ENCODE results near the gene CERK. TPM values are rescaled to one million over a fixed set of nuclear protein-coding genes. Genes with fewer than 3 reads are reported as not detected.

Gene CERK
- total RNA-seq, 3 donors from 2014 or later, result 23.3 to 37.3 (median 26.5) TPM

DNA sequence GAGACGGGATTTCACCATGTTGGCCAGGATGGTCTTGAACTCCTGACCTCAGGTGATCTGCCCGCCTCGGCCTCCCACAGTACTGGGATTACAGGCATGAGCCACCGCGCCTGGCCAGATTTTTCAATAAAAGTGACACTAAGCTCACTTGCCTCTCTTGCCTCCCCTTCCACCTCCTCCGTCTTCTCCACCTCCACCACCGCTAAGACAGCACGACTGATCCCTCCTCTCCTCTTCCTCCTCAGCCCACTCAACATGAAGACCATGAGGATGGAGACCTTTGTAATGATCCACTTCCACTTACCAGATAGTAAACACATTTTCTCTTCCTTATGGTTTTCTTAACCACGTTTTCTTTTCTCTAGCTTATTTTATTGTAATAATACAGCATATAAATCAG, 14.2 kb downstream of the CERK start:
- no peaks in the 10 kb centered on the region for H3K36me3 ChIP-seq
- intact Hi-C loops (cut with DNase I; ENCODE audit: low total_unique reads), result no loop called here
- no peak overlapping the region for H3K27ac ChIP-seq
- H3K27me3 ChIP-seq, result no peaks in the 10 kb centered on the region
- H3K4me1 ChIP-seq, result no peaks in the 10 kb centered on the region
- TF ChIP-seq POLR2AphosphoS5 (IDR thresholded peaks at IDR 0.05), result no peak
- no peak for TF ChIP-seq POLR2A (IDR thresholded peaks at IDR 0.05)
- TF ChIP-seq, protein P1, sequence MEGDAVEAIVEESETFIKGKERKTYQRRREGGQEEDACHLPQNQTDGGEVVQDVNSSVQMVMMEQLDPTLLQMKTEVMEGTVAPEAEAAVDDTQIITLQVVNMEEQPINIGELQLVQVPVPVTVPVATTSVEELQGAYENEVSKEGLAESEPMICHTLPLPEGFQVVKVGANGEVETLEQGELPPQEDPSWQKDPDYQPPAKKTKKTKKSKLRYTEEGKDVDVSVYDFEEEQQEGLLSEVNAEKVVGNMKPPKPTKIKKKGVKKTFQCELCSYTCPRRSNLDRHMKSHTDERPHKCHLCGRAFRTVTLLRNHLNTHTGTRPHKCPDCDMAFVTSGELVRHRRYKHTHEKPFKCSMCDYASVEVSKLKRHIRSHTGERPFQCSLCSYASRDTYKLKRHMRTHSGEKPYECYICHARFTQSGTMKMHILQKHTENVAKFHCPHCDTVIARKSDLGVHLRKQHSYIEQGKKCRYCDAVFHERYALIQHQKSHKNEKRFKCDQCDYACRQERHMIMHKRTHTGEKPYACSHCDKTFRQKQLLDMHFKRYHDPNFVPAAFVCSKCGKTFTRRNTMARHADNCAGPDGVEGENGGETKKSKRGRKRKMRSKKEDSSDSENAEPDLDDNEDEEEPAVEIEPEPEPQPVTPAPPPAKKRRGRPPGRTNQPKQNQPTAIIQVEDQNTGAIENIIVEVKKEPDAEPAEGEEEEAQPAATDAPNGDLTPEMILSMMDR (IDR thresholded peaks at IDR 0.05), result no peak
- no peak for DNase-seq (ENCODE audit: low spot score in 2 of 2)
- no peaks in the 10 kb centered on the region for H3K9me3 ChIP-seq
- H3K4me3 ChIP-seq, result no peak overlapping the region

DNA sequence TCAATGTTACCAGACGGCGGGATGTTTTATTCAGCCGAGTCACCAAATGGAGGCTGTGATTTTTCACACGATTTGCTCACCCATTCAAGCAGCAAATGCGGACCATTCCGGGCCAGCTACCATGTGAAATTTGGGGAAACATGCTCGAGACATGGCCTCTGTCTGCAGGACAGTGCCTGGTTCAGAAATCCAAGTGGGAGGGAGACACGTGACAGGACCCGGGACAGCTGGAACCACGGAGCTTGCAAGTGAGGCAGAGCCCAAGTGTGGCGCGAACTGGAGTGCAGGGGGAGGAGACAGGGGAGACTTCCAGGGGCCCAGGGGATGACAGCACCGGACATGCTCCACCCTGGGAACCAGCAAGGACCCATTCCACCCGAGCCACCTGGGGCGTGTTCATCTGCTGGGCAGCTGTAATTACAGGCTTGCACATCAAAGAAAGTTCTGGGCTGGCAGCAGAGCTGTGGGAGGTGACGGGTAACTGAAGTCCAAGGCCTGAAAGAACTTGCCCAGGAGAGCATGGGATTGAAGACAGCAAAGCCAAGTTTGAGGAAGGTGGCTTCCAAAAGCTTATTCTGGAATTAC, 16.5 kb downstream of the CERK start:
- intact Hi-C loops (cut with DNase I; ENCODE audit: low total_unique reads), result no loop called here
- no peak for TF ChIP-seq POLR2AphosphoS5 (IDR thresholded peaks at IDR 0.05)
- TF ChIP-seq, protein P1 (IDR thresholded peaks at IDR 0.05), result no peak
- Histone ChIP-seq H3K36me3 (no peaks in the 10 kb centered on the region), H3K27ac (no peak overlapping the region), H3K27me3 (no peaks in the 10 kb centered on the region), H3K9me3 (no peaks in the 10 kb centered on the region), H3K4me3 (no peak overlapping the region), H3K4me1 (no peaks in the 10 kb centered on the region)
- DNase-seq (ENCODE audit: low spot score in 2 of 2), result peak in 1 of 2 donors; percentile 59

GRCh38 chr22:46719921-46720320, 18.1 kb downstream of the CERK start:
- H3K9me3 ChIP-seq, result no peaks in the 10 kb centered on the region
- H3K4me1 ChIP-seq, result no peaks in the 10 kb centered on the region
- intact Hi-C loops (cut with DNase I; ENCODE audit: low total_unique reads), result no loop called here
- H3K4me3 ChIP-seq, result no peak overlapping the region
- H3K27me3 ChIP-seq, result no peaks in the 10 kb centered on the region
- no peak for TF ChIP-seq POLR2A (IDR thresholded peaks at IDR 0.05)
- TF ChIP-seq, protein P1 (IDR thresholded peaks at IDR 0.05), result no peak
- DNase-seq (ENCODE audit: low spot score in 2 of 2), result no peak
- H3K36me3 ChIP-seq, result no peaks in the 10 kb centered on the region
- H3K27ac ChIP-seq, result no peak overlapping the region

- Histone ChIP-seq H3K9me3 (no peaks in the 10 kb centered on the region), H3K27ac (no peak overlapping the region), H3K27me3 (no peaks in the 10 kb centered on the region), H3K4me1 (no peaks in the 10 kb centered on the region), H3K36me3 (no peaks in the 10 kb centered on the region), H3K4me3 (no peak overlapping the region)
- TF ChIP-seq POLR2AphosphoS5 (IDR thresholded peaks at IDR 0.05) (no peak), POLR2A (IDR thresholded peaks at IDR 0.05) (no peak)
- TF ChIP-seq, protein P1 (IDR thresholded peaks at IDR 0.05), result no peak
- DNase-seq (ENCODE audit: low spot score in 2 of 2), result no peak
- intact Hi-C loops (cut with DNase I; ENCODE audit: low total_unique reads), result no loop called here
These were observed 23.5 kb downstream of the CERK start for GRCh38 chr22:46714550-46714949.

DNA sequence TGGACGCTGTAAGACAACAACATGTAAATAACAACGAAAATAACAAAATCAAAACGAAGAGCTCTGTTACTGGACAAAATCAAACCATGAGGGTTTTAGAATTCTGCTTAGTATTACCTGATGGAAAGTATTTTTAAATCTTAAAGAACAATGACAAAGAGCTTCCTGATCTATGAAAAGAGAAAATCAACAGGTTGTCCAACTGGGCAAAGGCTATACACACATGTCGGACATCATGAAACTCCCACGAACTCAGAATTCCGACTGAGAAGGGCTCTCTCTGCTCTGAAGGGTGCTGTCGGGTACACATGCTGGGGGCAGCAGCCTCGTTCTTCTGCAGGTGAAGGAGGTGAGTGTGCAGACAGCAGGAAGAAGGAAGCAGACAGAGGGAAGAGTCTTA, 25.8 kb downstream of the CERK start:
- Histone ChIP-seq H3K27ac (no peak overlapping the region), H3K4me3 (no peak overlapping the region), H3K4me1 (no peaks in the 10 kb centered on the region), H3K27me3 (no peaks in the 10 kb centered on the region), H3K9me3 (no peaks in the 10 kb centered on the region), H3K36me3 (no peaks in the 10 kb centered on the region)
- no peak for DNase-seq (ENCODE audit: low spot score in 2 of 2)
- TF ChIP-seq, protein P1 (IDR thresholded peaks at IDR 0.05), result no peak
- TF ChIP-seq POLR2AphosphoS5 (IDR thresholded peaks at IDR 0.05) (no peak), POLR2A (IDR thresholded peaks at IDR 0.05) (no peak)
- intact Hi-C loops (cut with DNase I; ENCODE audit: low total_unique reads), result no loop called here
